WTC11 (cell line): ENCODE measurements around the gene SGTA. TPM values are rescaled to one million over a fixed set of nuclear protein-coding genes. Genes with fewer than 3 reads are reported as not detected.

Experiments used
- ATAC-seq: fragments of 200-7000 bp; cut with Tn5 transposase; 2 replicates; pipeline ENCODE4 v1.10.0; 2021; ENCODE audit warnings: mild to moderate bottlenecking, moderate library complexity
- CTCF ChIA-PET: fragments of 300-600 bp; sonication (Branson Sonifier 250); formaldehyde crosslinking; loops from one replicate; lab custom pipeline; 2021; ENCODE audit warnings: antibody characterized with exemption; lab: Charles Lee
- POLR2A ChIA-PET: fragments of 350-600 bp; sonication (Branson Sonifier 250); formaldehyde crosslinking; loops from one replicate; lab custom pipeline; 2021; ENCODE audit warnings: antibody characterized with exemption; lab: Charles Lee
- DNase-seq: peaks from one replicate; pipeline ENCODE4 v3.0.0; 2021; ENCODE audit warnings: low spot score
- H3K27ac Mint-ChIP-seq: 2 replicates; pipeline ENCODE4 v1.8.0; 2021; ENCODE audit warnings: mixed read lengths
- H3K27me3 Mint-ChIP-seq: 2 replicates; pipeline ENCODE4 v1.8.0; 2021; ENCODE audit warnings: low read depth, mild to moderate bottlenecking, moderate library complexity, mixed read lengths
- H3K36me3 Mint-ChIP-seq: 2 replicates; pipeline ENCODE4 v1.8.0; 2021; ENCODE audit warnings: mixed read lengths
- H3K4me1 Mint-ChIP-seq: 2 replicates; pipeline ENCODE4 v1.8.0; 2022; ENCODE audit warnings: mixed read lengths
- H3K4me3 Mint-ChIP-seq: 2 replicates; pipeline ENCODE4 v1.8.0; 2021; ENCODE audit warnings: mild to moderate bottlenecking, moderate library complexity, mixed read lengths
- H3K9me3 Mint-ChIP-seq: 2 replicates; pipeline ENCODE4 v1.8.0; 2021; ENCODE audit warnings: mixed read lengths
- CREM ChIP-seq: sonication (generic); formaldehyde crosslinking; IDR thresholded peaks from 2 replicates; pipeline ENCODE4 v1.8.1; 2022; ENCODE audit warnings: mild to moderate bottlenecking, missing genetic modification reagents, moderate library complexity
- ETV6 ChIP-seq: sonication (generic); formaldehyde crosslinking; IDR thresholded peaks from 2 replicates; pipeline ENCODE4 v1.8.1; 2022; ENCODE audit warnings: mild to moderate bottlenecking, missing genetic modification reagents
- FOXJ3 ChIP-seq: sonication (generic); formaldehyde crosslinking; IDR thresholded peaks from 2 replicates; pipeline ENCODE4 v1.9.0; 2021; ENCODE audit warnings: missing genetic modification reagents, mild to moderate bottlenecking, borderline replicate concordance
- GRHL2 ChIP-seq: fragments of 250-450 bp; sonication (Bioruptor Pico); IDR thresholded peaks from 2 replicates; pipeline ENCODE4 v1.8.0; 2022; ENCODE audit warnings: mild to moderate bottlenecking, moderate library complexity; ENCODE audit not compliant: insufficient replicate concordance, severe bottlenecking
- GTF2I ChIP-seq: fragments of 250-450 bp; sonication (Bioruptor Pico); conservative IDR thresholded peaks from 2 replicates; pipeline ENCODE4 v1.4.0; 2021; ENCODE audit warnings: mild to moderate bottlenecking
- HMGA2 ChIP-seq: fragments of 250-450 bp; sonication (Bioruptor Pico); IDR thresholded peaks from 2 replicates; pipeline ENCODE4 v1.4.0; 2021; ENCODE audit warnings: mild to moderate bottlenecking, moderate library complexity
- IRF2 ChIP-seq: sonication (generic); formaldehyde crosslinking; IDR thresholded peaks from 2 replicates; pipeline ENCODE4 v1.8.0; 2022; ENCODE audit warnings: low read depth, missing genetic modification reagents, borderline replicate concordance
- KAT7 ChIP-seq: sonication (generic); formaldehyde crosslinking; IDR thresholded peaks from 2 replicates; pipeline ENCODE4 v1.8.1; 2023; ENCODE audit warnings: missing genetic modification reagents, mild to moderate bottlenecking, borderline replicate concordance
- NFYB ChIP-seq: sonication (generic); formaldehyde crosslinking; conservative IDR thresholded peaks from 2 replicates; pipeline ENCODE4 v1.8.0; 2022; ENCODE audit warnings: low read depth, missing genetic modification reagents
- RORB ChIP-seq: fragments of 250-450 bp; sonication (Bioruptor Pico); IDR thresholded peaks from 2 replicates; pipeline ENCODE4 v1.9.0; 2021; ENCODE audit warnings: mild to moderate bottlenecking
- SMAD4 ChIP-seq: sonication (generic); formaldehyde crosslinking; IDR thresholded peaks from 2 replicates; pipeline ENCODE4 v1.8.0; 2022; ENCODE audit warnings: mild to moderate bottlenecking, missing genetic modification reagents
- SP1 ChIP-seq: sonication (generic); formaldehyde crosslinking; conservative IDR thresholded peaks from 2 replicates; pipeline ENCODE4 v1.8.1; 2022; ENCODE audit warnings: missing genetic modification reagents
- ZNF263 ChIP-seq: sonication (generic); formaldehyde crosslinking; IDR thresholded peaks from 2 replicates; pipeline ENCODE4 v1.8.1; 2022; ENCODE audit warnings: low read depth, mild to moderate bottlenecking, moderate library complexity, missing genetic modification reagents
- ZNF396 ChIP-seq: fragments of 250-450 bp; sonication (Bioruptor Pico); IDR thresholded peaks from 2 replicates; pipeline ENCODE4 v1.8.0; 2021; ENCODE audit warnings: mild to moderate bottlenecking, moderate library complexity, borderline replicate concordance
- ZNF423 ChIP-seq: fragments of 250-450 bp; sonication (Bioruptor Pico); IDR thresholded peaks from 2 replicates; pipeline ENCODE4 v2.1.2; 2022; ENCODE audit warnings: mild to moderate bottlenecking, moderate library complexity
- total RNA-seq: library from RNA; stranded (reverse); gene quantifications from 3 replicates; pipeline ENCODE4 v1.2.3, GENCODE V29; 2021
- TF ChIP-seq, protein P1 (sequence below): sonication (generic); formaldehyde crosslinking; conservative IDR thresholded peaks from 2 replicates; pipeline ENCODE4 v1.8.1; 2022; ENCODE audit warnings: mild to moderate bottlenecking, missing genetic modification reagents
- TF ChIP-seq, protein P2 (sequence below): sonication (generic); formaldehyde crosslinking; IDR thresholded peaks from 2 replicates; pipeline ENCODE4 v1.8.1; 2023; ENCODE audit warnings: mild to moderate bottlenecking, missing genetic modification reagents, moderate library complexity
- TF ChIP-seq, protein P3 (sequence below): sonication (generic); formaldehyde crosslinking; IDR thresholded peaks from 2 replicates; pipeline ENCODE4 v1.8.1; 2022; ENCODE audit warnings: missing genetic modification reagents, borderline replicate concordance
- TF ChIP-seq, protein P4 (sequence below): fragments of 200-600 bp; IDR thresholded peaks from 2 replicates; pipeline ENCODE4 v1.8.0; 2022; ENCODE audit warnings: antibody characterized with exemption
- TF ChIP-seq, protein P5 (sequence below): sonication (generic); formaldehyde crosslinking; IDR thresholded peaks from 2 replicates; pipeline ENCODE4 v1.8.0; 2022; ENCODE audit warnings: mild to moderate bottlenecking, missing genetic modification reagents
- TF ChIP-seq, protein P6 (sequence below): sonication (generic); formaldehyde crosslinking; IDR thresholded peaks from 2 replicates; pipeline ENCODE4 v1.8.1; 2023; ENCODE audit warnings: mild to moderate bottlenecking, missing genetic modification reagents, borderline replicate concordance
- TF ChIP-seq, protein P7 (sequence below): sonication (generic); formaldehyde crosslinking; IDR thresholded peaks from 2 replicates; pipeline ENCODE4 v1.8.0; 2023; ENCODE audit warnings: mild to moderate bottlenecking, missing genetic modification reagents

The SGTA gene
- total RNA-seq, 1 experiment from 2014 or later, result 91.2 TPM

DNA sequence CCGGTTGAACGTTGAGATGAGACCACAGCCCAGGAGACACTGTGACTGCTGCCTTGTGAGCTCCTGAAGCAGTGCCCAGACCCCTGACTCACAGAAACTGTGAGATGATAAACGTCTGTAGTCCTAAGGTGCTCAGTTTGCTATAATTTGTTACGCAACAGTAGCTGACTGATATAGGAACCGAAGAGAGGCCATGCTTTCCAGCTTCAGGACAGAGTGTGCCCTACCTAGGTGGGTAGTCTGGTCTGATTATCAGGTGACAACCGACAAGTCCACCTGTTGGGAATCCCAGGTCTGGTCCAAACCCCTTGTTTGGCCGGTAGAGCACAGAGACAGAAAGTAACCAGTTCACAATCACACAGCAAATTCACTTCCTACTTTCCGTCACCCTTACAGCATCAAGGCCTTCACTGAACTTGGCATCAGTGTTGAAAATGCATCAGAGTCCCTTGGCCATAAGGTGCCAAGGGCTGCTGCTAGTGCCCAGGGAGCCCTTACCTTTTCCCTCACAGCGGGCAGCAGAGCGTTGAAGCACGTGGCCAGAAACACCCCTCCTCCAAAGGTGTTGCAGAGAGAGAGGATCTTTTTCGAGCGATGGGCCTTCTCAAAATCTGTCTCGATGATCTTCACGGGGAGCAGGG lies 46.4 kb downstream of the SGTA start:
- Mint-ChIP-seq H3K4me3 (no peak overlapping the region), H3K9me3 (peaks cover 10% of the 10 kb centered on the region; the same call in 1 of the 2 replicates)

DNA sequence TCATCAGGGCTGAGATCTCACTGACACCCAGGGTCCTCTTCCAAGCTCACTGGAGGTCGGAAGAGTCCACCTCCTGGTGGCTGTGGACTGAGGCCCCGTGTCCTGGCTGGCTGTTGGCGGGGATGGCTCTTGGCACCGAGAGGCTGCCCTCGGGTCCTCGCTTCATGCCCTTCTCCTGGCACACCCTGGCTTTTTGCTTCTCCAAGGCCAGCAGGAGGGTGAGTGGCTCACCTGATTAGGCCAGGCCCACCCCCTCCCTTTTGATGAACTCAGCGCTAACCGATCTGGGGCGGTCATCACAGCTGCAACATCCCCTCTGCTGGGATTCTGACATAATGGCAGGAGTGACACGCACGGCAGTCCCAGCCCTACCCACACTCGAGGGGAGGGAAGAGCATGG lies 47.7 kb downstream of the SGTA start:
- peaks cover 4% of the 10 kb centered on the region for H3K4me1 Mint-ChIP-seq

More for the DNA sequence above, 46.4 kb downstream of the SGTA start:
- ChIA-PET POLR2A (no interaction called here), CTCF (interaction anchor here (1.5 kb wide), 1 partner anchor 88 kb away, joined by 3 read pairs; no protein-coding TSS in a partner anchor)
- TF ChIP-seq KAT7 (CRISPR knock-in tag) (no peak), NFYB (no peak), SP1 (CRISPR knock-in tag) (no peak), IRF2 (no peak), HMGA2 (CRISPR knock-in tag) (no peak), ZNF396 (CRISPR knock-in tag) (no peak), ZNF423 (CRISPR knock-in tag) (no peak), CREM (CRISPR knock-in tag) (no peak), ETV6 (CRISPR knock-in tag) (no peak), GRHL2 (CRISPR knock-in tag) (no peak), SMAD4 (no peak), FOXJ3 (CRISPR knock-in tag) (no peak)
- TF ChIP-seq, protein P1, sequence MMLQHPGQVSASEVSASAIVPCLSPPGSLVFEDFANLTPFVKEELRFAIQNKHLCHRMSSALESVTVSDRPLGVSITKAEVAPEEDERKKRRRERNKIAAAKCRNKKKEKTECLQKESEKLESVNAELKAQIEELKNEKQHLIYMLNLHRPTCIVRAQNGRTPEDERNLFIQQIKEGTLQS, result no peak
- TF ChIP-seq, protein P2, sequence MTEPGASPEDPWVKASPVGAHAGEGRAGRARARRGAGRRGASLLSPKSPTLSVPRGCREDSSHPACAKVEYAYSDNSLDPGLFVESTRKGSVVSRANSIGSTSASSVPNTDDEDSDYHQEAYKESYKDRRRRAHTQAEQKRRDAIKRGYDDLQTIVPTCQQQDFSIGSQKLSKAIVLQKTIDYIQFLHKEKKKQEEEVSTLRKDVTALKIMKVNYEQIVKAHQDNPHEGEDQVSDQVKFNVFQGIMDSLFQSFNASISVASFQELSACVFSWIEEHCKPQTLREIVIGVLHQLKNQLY (CRISPR knock-in tag), result no peak
- TF ChIP-seq, protein P3, sequence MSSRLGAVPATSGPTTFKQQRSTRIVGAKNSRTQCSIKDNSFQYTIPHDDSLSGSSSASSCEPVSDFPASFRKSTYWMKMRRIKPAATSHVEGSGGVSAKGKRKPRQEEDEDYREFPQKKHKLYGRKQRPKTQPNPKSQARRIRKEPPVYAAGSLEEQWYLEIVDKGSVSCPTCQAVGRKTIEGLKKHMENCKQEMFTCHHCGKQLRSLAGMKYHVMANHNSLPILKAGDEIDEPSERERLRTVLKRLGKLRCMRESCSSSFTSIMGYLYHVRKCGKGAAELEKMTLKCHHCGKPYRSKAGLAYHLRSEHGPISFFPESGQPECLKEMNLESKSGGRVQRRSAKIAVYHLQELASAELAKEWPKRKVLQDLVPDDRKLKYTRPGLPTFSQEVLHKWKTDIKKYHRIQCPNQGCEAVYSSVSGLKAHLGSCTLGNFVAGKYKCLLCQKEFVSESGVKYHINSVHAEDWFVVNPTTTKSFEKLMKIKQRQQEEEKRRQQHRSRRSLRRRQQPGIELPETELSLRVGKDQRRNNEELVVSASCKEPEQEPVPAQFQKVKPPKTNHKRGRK (CRISPR knock-in tag), result no peak
- TF ChIP-seq, protein P4, sequence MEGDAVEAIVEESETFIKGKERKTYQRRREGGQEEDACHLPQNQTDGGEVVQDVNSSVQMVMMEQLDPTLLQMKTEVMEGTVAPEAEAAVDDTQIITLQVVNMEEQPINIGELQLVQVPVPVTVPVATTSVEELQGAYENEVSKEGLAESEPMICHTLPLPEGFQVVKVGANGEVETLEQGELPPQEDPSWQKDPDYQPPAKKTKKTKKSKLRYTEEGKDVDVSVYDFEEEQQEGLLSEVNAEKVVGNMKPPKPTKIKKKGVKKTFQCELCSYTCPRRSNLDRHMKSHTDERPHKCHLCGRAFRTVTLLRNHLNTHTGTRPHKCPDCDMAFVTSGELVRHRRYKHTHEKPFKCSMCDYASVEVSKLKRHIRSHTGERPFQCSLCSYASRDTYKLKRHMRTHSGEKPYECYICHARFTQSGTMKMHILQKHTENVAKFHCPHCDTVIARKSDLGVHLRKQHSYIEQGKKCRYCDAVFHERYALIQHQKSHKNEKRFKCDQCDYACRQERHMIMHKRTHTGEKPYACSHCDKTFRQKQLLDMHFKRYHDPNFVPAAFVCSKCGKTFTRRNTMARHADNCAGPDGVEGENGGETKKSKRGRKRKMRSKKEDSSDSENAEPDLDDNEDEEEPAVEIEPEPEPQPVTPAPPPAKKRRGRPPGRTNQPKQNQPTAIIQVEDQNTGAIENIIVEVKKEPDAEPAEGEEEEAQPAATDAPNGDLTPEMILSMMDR, result no peak
- TF ChIP-seq, protein P5, sequence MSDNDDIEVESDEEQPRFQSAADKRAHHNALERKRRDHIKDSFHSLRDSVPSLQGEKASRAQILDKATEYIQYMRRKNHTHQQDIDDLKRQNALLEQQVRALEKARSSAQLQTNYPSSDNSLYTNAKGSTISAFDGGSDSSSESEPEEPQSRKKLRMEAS (CRISPR knock-in tag), result no peak
- TF ChIP-seq, protein P6, sequence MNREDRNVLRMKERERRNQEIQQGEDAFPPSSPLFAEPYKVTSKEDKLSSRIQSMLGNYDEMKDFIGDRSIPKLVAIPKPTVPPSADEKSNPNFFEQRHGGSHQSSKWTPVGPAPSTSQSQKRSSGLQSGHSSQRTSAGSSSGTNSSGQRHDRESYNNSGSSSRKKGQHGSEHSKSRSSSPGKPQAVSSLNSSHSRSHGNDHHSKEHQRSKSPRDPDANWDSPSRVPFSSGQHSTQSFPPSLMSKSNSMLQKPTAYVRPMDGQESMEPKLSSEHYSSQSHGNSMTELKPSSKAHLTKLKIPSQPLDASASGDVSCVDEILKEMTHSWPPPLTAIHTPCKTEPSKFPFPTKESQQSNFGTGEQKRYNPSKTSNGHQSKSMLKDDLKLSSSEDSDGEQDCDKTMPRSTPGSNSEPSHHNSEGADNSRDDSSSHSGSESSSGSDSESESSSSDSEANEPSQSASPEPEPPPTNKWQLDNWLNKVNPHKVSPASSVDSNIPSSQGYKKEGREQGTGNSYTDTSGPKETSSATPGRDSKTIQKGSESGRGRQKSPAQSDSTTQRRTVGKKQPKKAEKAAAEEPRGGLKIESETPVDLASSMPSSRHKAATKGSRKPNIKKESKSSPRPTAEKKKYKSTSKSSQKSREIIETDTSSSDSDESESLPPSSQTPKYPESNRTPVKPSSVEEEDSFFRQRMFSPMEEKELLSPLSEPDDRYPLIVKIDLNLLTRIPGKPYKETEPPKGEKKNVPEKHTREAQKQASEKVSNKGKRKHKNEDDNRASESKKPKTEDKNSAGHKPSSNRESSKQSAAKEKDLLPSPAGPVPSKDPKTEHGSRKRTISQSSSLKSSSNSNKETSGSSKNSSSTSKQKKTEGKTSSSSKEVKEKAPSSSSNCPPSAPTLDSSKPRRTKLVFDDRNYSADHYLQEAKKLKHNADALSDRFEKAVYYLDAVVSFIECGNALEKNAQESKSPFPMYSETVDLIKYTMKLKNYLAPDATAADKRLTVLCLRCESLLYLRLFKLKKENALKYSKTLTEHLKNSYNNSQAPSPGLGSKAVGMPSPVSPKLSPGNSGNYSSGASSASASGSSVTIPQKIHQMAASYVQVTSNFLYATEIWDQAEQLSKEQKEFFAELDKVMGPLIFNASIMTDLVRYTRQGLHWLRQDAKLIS (CRISPR knock-in tag), result no peak
- H3K27me3 Mint-ChIP-seq, result peaks cover 5% of the 10 kb centered on the region
- no peak for ATAC-seq
- peaks cover 35% of the 10 kb centered on the region for H3K36me3 Mint-ChIP-seq
- H3K27ac Mint-ChIP-seq, result no peak overlapping the region
- DNase-seq, result no peak
- H3K4me1 Mint-ChIP-seq, result peaks cover 4% of the 10 kb centered on the region

More for the DNA sequence above, 47.7 kb downstream of the SGTA start:
- Mint-ChIP-seq H3K27me3 (peaks cover 3% of the 10 kb centered on the region), H3K9me3 (peaks cover 10% of the 10 kb centered on the region; the same call in 1 of the 2 replicates), H3K36me3 (peaks cover 35% of the 10 kb centered on the region), H3K27ac (no peak overlapping the region), H3K4me3 (no peak overlapping the region)
- ChIA-PET POLR2A (interaction anchor here (0.6 kb wide), 1 partner anchor 80 kb away, joined by 5 read pairs; no protein-coding TSS in a partner anchor), CTCF (interaction anchor here (0.8 kb wide), 1 partner anchor 10 kb away, joined by 4 read pairs; no protein-coding TSS in a partner anchor)
- no peak for DNase-seq
- TF ChIP-seq HMGA2 (CRISPR knock-in tag) (no peak), SP1 (CRISPR knock-in tag) (no peak), RORB (CRISPR knock-in tag) (no peak), ZNF263 (no peak), ETV6 (CRISPR knock-in tag) (no peak), GTF2I (CRISPR knock-in tag) (no peak)
- TF ChIP-seq, protein P2 (CRISPR knock-in tag), result no peak
- TF ChIP-seq, protein P7, sequence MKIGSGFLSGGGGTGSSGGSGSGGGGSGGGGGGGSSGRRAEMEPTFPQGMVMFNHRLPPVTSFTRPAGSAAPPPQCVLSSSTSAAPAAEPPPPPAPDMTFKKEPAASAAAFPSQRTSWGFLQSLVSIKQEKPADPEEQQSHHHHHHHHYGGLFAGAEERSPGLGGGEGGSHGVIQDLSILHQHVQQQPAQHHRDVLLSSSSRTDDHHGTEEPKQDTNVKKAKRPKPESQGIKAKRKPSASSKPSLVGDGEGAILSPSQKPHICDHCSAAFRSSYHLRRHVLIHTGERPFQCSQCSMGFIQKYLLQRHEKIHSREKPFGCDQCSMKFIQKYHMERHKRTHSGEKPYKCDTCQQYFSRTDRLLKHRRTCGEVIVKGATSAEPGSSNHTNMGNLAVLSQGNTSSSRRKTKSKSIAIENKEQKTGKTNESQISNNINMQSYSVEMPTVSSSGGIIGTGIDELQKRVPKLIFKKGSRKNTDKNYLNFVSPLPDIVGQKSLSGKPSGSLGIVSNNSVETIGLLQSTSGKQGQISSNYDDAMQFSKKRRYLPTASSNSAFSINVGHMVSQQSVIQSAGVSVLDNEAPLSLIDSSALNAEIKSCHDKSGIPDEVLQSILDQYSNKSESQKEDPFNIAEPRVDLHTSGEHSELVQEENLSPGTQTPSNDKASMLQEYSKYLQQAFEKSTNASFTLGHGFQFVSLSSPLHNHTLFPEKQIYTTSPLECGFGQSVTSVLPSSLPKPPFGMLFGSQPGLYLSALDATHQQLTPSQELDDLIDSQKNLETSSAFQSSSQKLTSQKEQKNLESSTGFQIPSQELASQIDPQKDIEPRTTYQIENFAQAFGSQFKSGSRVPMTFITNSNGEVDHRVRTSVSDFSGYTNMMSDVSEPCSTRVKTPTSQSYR (CRISPR knock-in tag), result no peak
- no peak for ATAC-seq
